ENCODE data around the gene SCEL. TPM values are rescaled to one million over a fixed set of nuclear protein-coding genes. Genes with fewer than 3 reads are reported as not detected.

Gene SCEL
- total RNA-seq, 2 experiments from 2014 or later, result not detected

- CTCF ChIA-PET (ENCODE audit: unreplicated experiment), result no interaction called here
- Histone ChIP-seq H2AFZ (ENCODE audit: low read length) (no peak overlapping the region), H3K4me1 (ENCODE audit: insufficient read depth, low read length, poor library complexity, severe bottlenecking) (no peaks in the 10 kb centered on the region), H3K36me3 (ENCODE audit: insufficient read depth, low read length) (no peaks in the 10 kb centered on the region), H4K20me1 (ENCODE audit: insufficient read depth, low read length) (no peaks in the 10 kb centered on the region), H3K9me2 (ENCODE audit: insufficient read depth, low read length) (no peaks in the 10 kb centered on the region), H3K79me2 (ENCODE audit: insufficient read depth, low read depth, low read length) (no peaks in the 10 kb centered on the region), H3K27ac (ENCODE audit: low read depth, low read length, poor library complexity, severe bottlenecking) (no peak overlapping the region), H3K9me3 (ENCODE audit: low read length) (no peaks in the 10 kb centered on the region), H3K4me3 (ENCODE audit: low read depth, low read length, poor library complexity, severe bottlenecking) (no peak overlapping the region), H3K4me2 (ENCODE audit: low read length) (no peak overlapping the region)
- POLR2A ChIA-PET, result no interaction called here
- no TSS peak for BruUV-seq (replicated peaks)
- no peak for TF ChIP-seq EZH2phosphoT487 (IDR thresholded peaks at IDR 0.05; ENCODE audit: borderline replicate concordance, low read depth, low read length)
- TF ChIP-seq CTCF (conservative IDR thresholded peaks at IDR 0.05; ENCODE audit: low read length), result no peak
- intact Hi-C loops (cut with micrococcal nuclease; ENCODE audit: unreplicated experiment), result no loop called here
- DNase-seq (ENCODE audit: low spot score), result no peak
Measured at GRCh38 chr13:77536358-77536757, 852 bp downstream of the SCEL start.

- no peak for DNase-seq (ENCODE audit: low spot score)
Measured at GRCh38 chr13:77537289-77537919, 1.9 kb downstream of the SCEL start.

More at GRCh38 chr13:77537289-77537919, 1.9 kb downstream of the SCEL start:
- no peaks in the 10 kb centered on the region for H3K9me2 ChIP-seq (ENCODE audit: insufficient read depth, low read length)
- no peak overlapping the region for H2AFZ ChIP-seq (ENCODE audit: low read length)
- no peaks in the 10 kb centered on the region for H3K36me3 ChIP-seq (ENCODE audit: insufficient read depth, low read length)
- TF ChIP-seq CTCF (conservative IDR thresholded peaks at IDR 0.05; ENCODE audit: low read length) (no peak), EZH2phosphoT487 (IDR thresholded peaks at IDR 0.05; ENCODE audit: borderline replicate concordance, low read depth, low read length) (no peak)
- no peak overlapping the region for H3K27ac ChIP-seq (ENCODE audit: low read depth, low read length, poor library complexity, severe bottlenecking)
- ChIA-PET POLR2A (interaction anchor here (0.6 to 1.3 kb wide), 4 partner anchors 8 to 1384 kb away, joined by 3 to 6 read pairs (median 4); no protein-coding TSS in a partner anchor), CTCF (ENCODE audit: unreplicated experiment) (no interaction called here)
- H3K4me2 ChIP-seq (ENCODE audit: low read length), result no peak overlapping the region
- no peaks in the 10 kb centered on the region for H3K79me2 ChIP-seq (ENCODE audit: insufficient read depth, low read depth, low read length)
- intact Hi-C loops (cut with micrococcal nuclease; ENCODE audit: unreplicated experiment), result no loop called here
- no peak overlapping the region for H3K4me3 ChIP-seq (ENCODE audit: low read depth, low read length, poor library complexity, severe bottlenecking)
- H3K9me3 ChIP-seq (ENCODE audit: low read length), result no peaks in the 10 kb centered on the region
- H3K4me1 ChIP-seq (ENCODE audit: insufficient read depth, low read length, poor library complexity, severe bottlenecking), result no peaks in the 10 kb centered on the region
- no peaks in the 10 kb centered on the region for H4K20me1 ChIP-seq (ENCODE audit: insufficient read depth, low read length)
- BruUV-seq (replicated peaks), result no TSS peak
